HepG2 (cell line): ENCODE measurements around the gene ZSCAN21. TPM values are rescaled to one million over a fixed set of nuclear protein-coding genes. Genes with fewer than 3 reads are reported as not detected.

Source experiments
- DBP ChIP-seq: sonication (generic); formaldehyde crosslinking; IDR thresholded peaks from 2 replicates; pipeline ENCODE4 v1.4.0; 2020; ENCODE audit warnings: missing genetic modification reagents; ENCODE audit errors: not compliant biosample characterization
- GABPA ChIP-seq, 2 experiments: IDR thresholded peaks; 2 replicates each; pipeline ENCODE4 v1.6.1; 2011 to 2016; ENCODE audit warnings: low read depth in 2 of 2, low read length in 1 of 2, missing biosample characterization in 1 of 2, missing genetic modification characterization in 1 of 2
- HOXA9 ChIP-seq: sonication (generic); formaldehyde crosslinking; IDR thresholded peaks from 2 replicates; pipeline ENCODE4 v1.8.1; 2022; ENCODE audit warnings: missing genetic modification reagents, mild to moderate bottlenecking, moderate library complexity, borderline replicate concordance
- IRF1 ChIP-seq: sonication (generic); formaldehyde crosslinking; IDR thresholded peaks from 2 replicates; pipeline ENCODE4 v1.4.0; 2020; ENCODE audit warnings: low read depth, mild to moderate bottlenecking, missing genetic modification reagents
- KAT7 ChIP-seq: IDR thresholded peaks from 2 replicates; pipeline ENCODE4 v1.6.1; 2018; ENCODE audit warnings: borderline replicate concordance, missing compliant biosample characterization
- MTF1 ChIP-seq: sonication (generic); formaldehyde crosslinking; IDR thresholded peaks from 2 replicates; pipeline ENCODE4 v1.5.0; 2020; ENCODE audit warnings: missing genetic modification reagents
- NFRKB ChIP-seq: fragments of 450-650 bp; IDR thresholded peaks from 2 replicates; pipeline ENCODE4 v1.6.1; 2017
- NR2F2 ChIP-seq: IDR thresholded peaks from 2 replicates; pipeline ENCODE4 v1.6.1; 2012; ENCODE audit warnings: low read depth, inconsistent platforms, borderline replicate concordance
- SATB2 ChIP-seq: sonication (generic); formaldehyde crosslinking; IDR thresholded peaks from 2 replicates; pipeline ENCODE4 v1.5.0; 2020; ENCODE audit warnings: missing genetic modification reagents
- TFDP2 ChIP-seq: sonication (generic); formaldehyde crosslinking; IDR thresholded peaks from 2 replicates; pipeline ENCODE4 v1.4.0; 2020; ENCODE audit warnings: missing genetic modification reagents
- TP53 ChIP-seq: sonication (generic); formaldehyde crosslinking; conservative IDR thresholded peaks from 2 replicates; pipeline ENCODE4 v1.4.0; 2020; ENCODE audit warnings: missing genetic modification reagents
- YEATS2 ChIP-seq: sonication (generic); formaldehyde crosslinking; IDR thresholded peaks from 2 replicates; pipeline ENCODE4 v1.4.0; 2020; ENCODE audit warnings: missing genetic modification reagents, borderline replicate concordance
- ZBTB10 ChIP-seq: sonication (generic); formaldehyde crosslinking; IDR thresholded peaks from 2 replicates; pipeline ENCODE4 v1.4.0; 2020; ENCODE audit warnings: missing genetic modification reagents, borderline replicate concordance
- ZBTB37 ChIP-seq: sonication (generic); formaldehyde crosslinking; IDR thresholded peaks from 2 replicates; pipeline ENCODE4 v1.4.0; 2020; ENCODE audit warnings: mild to moderate bottlenecking, missing genetic modification reagents
- ZNF280D ChIP-seq: sonication (generic); formaldehyde crosslinking; IDR thresholded peaks from 2 replicates; pipeline ENCODE4 v1.5.1; 2020; ENCODE audit warnings: mild to moderate bottlenecking, missing genetic modification reagents
- ZNF317 ChIP-seq: sonication (generic); formaldehyde crosslinking; IDR thresholded peaks from 2 replicates; pipeline ENCODE4 v1.5.0; 2020; ENCODE audit warnings: mild to moderate bottlenecking, missing genetic modification reagents
- ZNF644 ChIP-seq: IDR thresholded peaks from 2 replicates; pipeline ENCODE4 v1.6.1; 2016; ENCODE audit warnings: low read depth
- polyA plus RNA-seq, 8 experiments: library from polyadenylated mRNA; depleted of rRNA in 3 of 8; stranded (reverse) in 7 of 8; unstranded in 1 of 8; fragments of >200 nt; fragmentation: Illumina TruSeq in 4 of 8; extraction: Trizol in 4 of 8; gene quantifications; 2 replicates each; pipeline versions ENCODE4 v1.2.1 to v1.2.3, GENCODE V29; 2011 to 2016; ENCODE audit warnings: low read depth in 4 of 8, missing spikeins in 1 of 8, mixed read lengths in 1 of 8; ENCODE audit not compliant: insufficient read depth in 1 of 8
- total RNA-seq, 5 experiments: library from RNA; depleted of rRNA; stranded (reverse); fragments of >200 nt; fragmentation: Illumina TruSeq; extraction: Trizol; gene quantifications; 2 replicates each; pipeline ENCODE4 v1.2.3, GENCODE V29; 2016; ENCODE audit warnings: low read depth in 1 of 5

ZSCAN21 gene
- total and polyA plus RNA-seq, 2 of the 13 experiments (the other 11 are each of a cell fraction or from before 2014, with no cell fraction given): 7.0 to 10.0 TPM

GRCh38 chr7:100015232-100016214 is 34.1 kb upstream of the ZSCAN21 start, which contains the start of gene ZKSCAN1 (continued):
- TF ChIP-seq IRF1 (CRISPR knock-in tag) (no peak), TFDP2 (CRISPR knock-in tag) (peak; percentile 21; the same call in 1 of the 2 replicates), HOXA9 (CRISPR knock-in tag) (no peak), ZNF280D (no peak), NFRKB (no peak), ZNF644 (CRISPR knock-in tag) (no peak), YEATS2 (CRISPR knock-in tag) (peak; percentile 81; the same call in 1 of the 2 replicates), ZBTB37 (no peak), GABPA (IDR thresholded peaks at IDR 0.05; ENCODE audit: low read depth, low read length) (peak; percentile 96), GABPA (CRISPR knock-in tag; IDR thresholded peaks at IDR 0.05; ENCODE audit: low read depth) (peak; percentile 98), TP53 (CRISPR knock-in tag) (no peak), ZNF317 (peak; percentile 60; the same call in 1 of the 2 replicates), MTF1 (CRISPR knock-in tag) (no peak), DBP (CRISPR knock-in tag) (peak; percentile 71), SATB2 (CRISPR knock-in tag) (no peak; the same call in 1 of the 2 replicates), KAT7 (CRISPR knock-in tag) (no peak), ZBTB10 (CRISPR knock-in tag) (no peak), NR2F2 (no peak)
